ENCODE measurements around the gene MYO7B. TPM values are rescaled to one million over a fixed set of nuclear protein-coding genes. Genes with fewer than 3 reads are reported as not detected.

The MYO7B gene
- total RNA-seq (under 1 TPM in 8 of 9 donors, not detected in 1; 0.13 to 0.96 (median 0.27) TPM), polyA plus RNA-seq (1 to 10 TPM in 1 of 3 donors, under 1 TPM in 2; 0.16 to 1.5 (median 0.84) TPM)
- long read RNA-seq, donor 1, result 0 reads
- long read RNA-seq, donor 2, result 0 reads
- long read RNA-seq, donor 3, result 0 reads
- long read RNA-seq, donor 4, result 0 reads
- long read RNA-seq, donor 5, result 0 reads
- long read RNA-seq, donor 6, result 0 reads
- long read RNA-seq, donor 7, result 0 reads
- long read RNA-seq, donor 8, result 0 reads
- long read RNA-seq, donor 9, result 0 reads
- long read RNA-seq, donor 10, result 0 reads

GRCh38 chr2:127535422-127535901 is at the start of gene MYO7B:
MYO7B (plus strand) TSS chr2:127535683; CDS start chr2:127559723, 24,040 bp downstream.
- intact Hi-C loops (cut with DNase I), result no loop called here
- Histone ChIP-seq H3K27me3 (no peaks in the 10 kb centered on the region), H3K9me3 (replicated peaks in 1 of 3) (no peaks in the 10 kb centered on the region), H3K4me1 (replicated peaks in 1 of 2) (no peaks in the 10 kb centered on the region), H3K27ac (no peak within 1 kb of the TSS), H3K36me3 (replicated peaks in 1 of 2) (no peaks in the 10 kb centered on the region), H3K4me3 (no peak within 1 kb of the TSS)
- no peak for TF ChIP-seq POLR2A (IDR thresholded peaks at IDR 0.05)
- TF ChIP-seq CTCF (IDR thresholded peaks at IDR 0.05), result no peak
- no peak for DNase-seq
- WGBS, 4 donors, result 71 to 75% (median 73%) methylated on average over 10 to 11 of the region's 11 CpGs

- H3K27ac ChIP-seq, result no peak overlapping the region
- H3K36me3 ChIP-seq (replicated peaks in 1 of 2), result peaks cover 0 to 79% of the 10 kb centered on the region in 2 donors
- TF ChIP-seq CTCF (IDR thresholded peaks at IDR 0.05), result no peak
- TF ChIP-seq POLR2A (IDR thresholded peaks at IDR 0.05), result no peak
- intact Hi-C loops (cut with DNase I), result no loop called here
- 71 to 90% (median 77%) methylated on average over 5 of the region's 5 CpGs for WGBS, 4 donors
- H3K4me1 ChIP-seq (replicated peaks in 1 of 2), result no peaks in the 10 kb centered on the region
- H3K4me3 ChIP-seq, result no peak overlapping the region
- no peaks in the 10 kb centered on the region for H3K27me3 ChIP-seq
- no peak for DNase-seq
- H3K9me3 ChIP-seq (replicated peaks in 1 of 3), result no peaks in the 10 kb centered on the region
Measured at GRCh38 chr2:127485694-127486071, 49.8 kb upstream of the MYO7B start.

- H3K27me3 ChIP-seq, result no peaks in the 10 kb centered on the region
- peaks cover 0 to 72% of the 10 kb centered on the region in 2 donors for H3K36me3 ChIP-seq (replicated peaks in 1 of 2)
- no peak for DNase-seq
- H3K4me1 ChIP-seq (replicated peaks in 1 of 2), result no peaks in the 10 kb centered on the region
- H3K9me3 ChIP-seq (replicated peaks in 1 of 3), result no peaks in the 10 kb centered on the region
- no peak for TF ChIP-seq CTCF (IDR thresholded peaks at IDR 0.05)
- TF ChIP-seq POLR2A (IDR thresholded peaks at IDR 0.05), result no peak
- WGBS, 4 donors, result 84 to 95% (median 88%) methylated on average over 8 of the region's 8 CpGs
- no peak overlapping the region for H3K4me3 ChIP-seq
- no peak overlapping the region for H3K27ac ChIP-seq
- intact Hi-C loops (cut with DNase I), result no loop called here
Measured at GRCh38 chr2:127486247-127487058, 49.0 kb upstream of the MYO7B start.

- peaks cover 0 to 76% of the 10 kb centered on the region in 2 donors for H3K36me3 ChIP-seq (replicated peaks in 1 of 2)
- no peak overlapping the region for H3K4me3 ChIP-seq
- intact Hi-C loops (cut with DNase I), result no loop called here
Measured at GRCh38 chr2:127490283-127490682, 45.2 kb upstream of the MYO7B start.

More at GRCh38 chr2:127490283-127490682, 45.2 kb upstream of the MYO7B start:
- Histone ChIP-seq H3K9me3 (replicated peaks in 1 of 3) (no peaks in the 10 kb centered on the region), H3K27me3 (no peaks in the 10 kb centered on the region), H3K27ac (no peak overlapping the region), H3K4me1 (replicated peaks in 1 of 2) (no peaks in the 10 kb centered on the region)
- no peak for DNase-seq
- 88 to 93% (median 91%) methylated on average over 4 of the region's 4 CpGs for WGBS, 4 donors
- TF ChIP-seq POLR2A (IDR thresholded peaks at IDR 0.05), result no peak
- TF ChIP-seq CTCF (IDR thresholded peaks at IDR 0.05), result no peak
